ENCODE results near the gene AQP12B.

AQP12B gene

DNA sequence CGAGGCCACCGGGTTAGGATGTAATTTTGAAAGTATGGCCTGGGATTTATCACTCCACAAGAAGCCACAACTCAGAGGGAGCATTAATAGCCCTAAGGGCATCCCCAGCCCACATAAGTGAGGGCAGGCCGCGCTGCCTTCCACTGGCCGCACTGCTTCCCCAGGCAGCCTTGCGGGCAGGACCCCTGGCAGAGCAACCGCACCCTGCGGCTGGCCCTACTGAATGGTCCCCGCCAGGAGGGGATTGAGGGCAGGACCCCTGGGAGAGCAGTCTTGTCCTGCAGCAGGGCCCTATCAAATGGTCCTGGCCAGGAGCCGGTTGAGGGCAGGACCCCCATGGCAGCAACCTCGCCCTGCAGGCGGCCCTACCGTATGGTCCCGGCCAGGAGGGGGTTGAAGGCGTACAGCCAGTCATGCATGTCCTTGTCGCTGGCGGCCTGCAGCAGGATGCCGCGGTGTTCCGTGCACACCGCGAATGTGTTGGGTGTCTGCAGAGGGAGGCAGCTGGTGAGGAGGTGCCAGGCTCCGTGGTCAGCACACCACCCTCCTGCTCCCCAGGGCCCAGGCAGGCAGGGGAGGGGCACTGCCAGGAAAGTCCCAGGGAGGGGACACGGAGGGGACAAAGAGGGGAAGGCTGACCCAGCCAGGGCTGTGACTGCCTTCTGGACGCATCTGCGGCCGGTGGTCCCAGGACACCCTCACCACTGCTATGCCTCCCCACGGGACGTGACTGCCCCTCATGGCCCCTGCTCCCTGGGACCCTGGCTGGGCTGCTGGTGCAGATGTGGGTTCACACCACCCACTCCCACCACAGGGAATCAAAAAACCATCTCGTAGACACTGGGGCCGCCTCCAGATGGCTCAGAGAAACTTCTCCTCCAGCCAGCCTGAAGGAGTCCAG is 35.2 kb upstream of the AQP12B start:
- DNase-seq (ENCODE audit: low spot score) = no peak

DNA sequence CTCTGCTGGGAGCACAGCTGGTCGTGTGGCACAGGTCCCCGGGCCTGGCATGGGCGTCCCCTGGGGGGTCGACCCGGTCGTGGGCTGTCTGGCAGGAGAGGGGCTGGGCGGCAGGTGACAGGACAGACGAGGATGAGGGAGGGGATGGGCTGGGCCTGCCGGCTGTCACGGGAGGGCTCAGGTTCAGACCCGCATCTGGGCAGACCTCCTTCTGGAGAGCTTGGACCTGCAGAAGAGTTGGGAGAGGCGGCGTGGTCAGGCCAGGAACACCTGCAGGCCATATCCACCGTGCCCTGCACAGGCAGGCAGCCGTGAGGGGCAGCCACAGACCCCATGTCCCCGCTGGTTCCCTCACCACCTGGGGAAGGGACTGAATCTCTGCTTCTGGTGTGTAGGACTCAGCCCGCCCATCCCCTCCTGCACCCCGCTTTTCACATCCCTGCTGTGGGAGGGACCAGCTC is 34.5 kb upstream of the AQP12B start:
- no peak for DNase-seq (ENCODE audit: low spot score)

DNA sequence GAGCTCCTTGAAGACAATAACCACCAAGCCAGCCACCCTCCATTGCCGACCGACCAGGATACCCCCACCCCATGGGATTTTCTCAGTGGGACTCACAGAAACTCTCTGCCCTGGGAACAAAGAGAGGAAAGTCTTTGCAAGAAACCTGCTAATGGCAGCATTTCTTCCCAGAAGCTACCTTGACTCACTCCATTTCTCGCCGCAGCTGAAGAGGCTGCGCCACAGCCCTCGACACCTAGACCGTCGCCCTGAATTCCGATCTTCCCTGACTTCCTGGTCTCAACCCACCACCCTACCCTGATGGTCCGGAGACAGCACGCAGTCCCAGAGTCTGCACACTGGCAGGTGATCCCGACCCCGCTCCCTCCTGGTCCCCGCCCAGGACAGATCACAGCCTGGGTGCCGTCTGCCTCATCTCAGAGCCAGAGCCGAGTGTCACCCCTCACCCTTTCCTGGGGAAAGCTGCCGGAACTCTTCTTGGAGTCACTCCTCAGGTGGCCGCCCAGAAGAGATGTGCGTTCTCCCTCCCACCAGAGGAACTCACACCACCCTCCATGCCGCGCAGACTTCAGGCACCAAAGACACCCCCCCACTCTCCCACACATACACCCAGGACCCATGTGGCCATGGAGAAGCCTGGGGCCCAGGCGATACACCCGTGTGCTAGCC is 33.6 kb upstream of the AQP12B start:
- no peak for DNase-seq (ENCODE audit: low spot score)

- no peak for DNase-seq (ENCODE audit: low spot score)
Observed at GRCh38 chr2:240714747-240715725, 32.4 kb upstream of the AQP12B start.

DNA sequence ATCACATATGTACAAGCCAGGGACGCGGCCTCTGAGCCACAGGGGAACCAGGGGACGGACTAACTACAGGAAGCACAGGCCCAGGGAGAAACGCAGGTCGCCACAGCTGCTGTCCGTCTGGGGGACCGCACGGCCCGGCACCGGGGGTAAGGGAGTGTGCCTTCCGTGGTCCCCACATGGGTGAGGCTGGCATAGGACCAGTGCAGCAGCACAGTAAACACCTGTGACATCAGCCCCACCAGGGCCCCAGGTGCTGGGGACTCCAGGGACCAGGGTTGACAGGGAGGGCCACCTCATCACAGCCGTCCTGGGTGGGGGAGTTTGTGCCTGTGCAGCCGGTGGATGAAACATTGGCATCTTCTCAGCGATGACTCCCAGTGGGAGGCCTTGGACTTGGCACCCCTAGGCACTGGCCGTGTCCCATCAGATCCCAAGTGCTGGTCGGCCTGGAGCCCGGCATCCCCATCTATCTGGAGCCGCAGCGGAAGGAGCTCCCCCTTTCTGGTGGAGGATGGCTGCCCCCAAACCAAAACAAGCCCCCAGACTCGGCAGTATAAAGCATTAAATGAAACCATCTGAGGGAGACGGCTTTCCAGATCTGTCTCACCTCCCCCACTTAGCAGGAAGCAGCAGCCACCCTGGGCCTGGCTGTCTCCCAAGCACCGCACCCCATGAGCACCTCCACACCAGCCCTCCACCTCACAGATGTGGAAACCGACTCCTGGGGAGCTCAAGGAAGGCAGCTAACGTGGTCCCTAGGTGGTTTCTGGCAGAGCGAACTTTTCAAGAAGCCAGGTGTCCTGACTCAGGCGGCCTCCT is 31.5 kb upstream of the AQP12B start:
- DNase-seq (ENCODE audit: low spot score) = no peak

GRCh38 chr2:240713071-240713927 is 30.6 kb upstream of the AQP12B start:
- no peak for DNase-seq (ENCODE audit: low spot score)

- DNase-seq (ENCODE audit: low spot score) = no peak
Observed at GRCh38 chr2:240712121-240712520, 29.4 kb upstream of the AQP12B start.

GRCh38 chr2:240711701-240712100 is 29.0 kb upstream of the AQP12B start:
- DNase-seq (ENCODE audit: low spot score) = no peak

- DNase-seq (ENCODE audit: low spot score) = no peak
Observed at GRCh38 chr2:240711296-240711695, 28.6 kb upstream of the AQP12B start.

- DNase-seq (ENCODE audit: low spot score) = no peak
Observed at GRCh38 chr2:240708457-240708856, 25.8 kb upstream of the AQP12B start.

DNA sequence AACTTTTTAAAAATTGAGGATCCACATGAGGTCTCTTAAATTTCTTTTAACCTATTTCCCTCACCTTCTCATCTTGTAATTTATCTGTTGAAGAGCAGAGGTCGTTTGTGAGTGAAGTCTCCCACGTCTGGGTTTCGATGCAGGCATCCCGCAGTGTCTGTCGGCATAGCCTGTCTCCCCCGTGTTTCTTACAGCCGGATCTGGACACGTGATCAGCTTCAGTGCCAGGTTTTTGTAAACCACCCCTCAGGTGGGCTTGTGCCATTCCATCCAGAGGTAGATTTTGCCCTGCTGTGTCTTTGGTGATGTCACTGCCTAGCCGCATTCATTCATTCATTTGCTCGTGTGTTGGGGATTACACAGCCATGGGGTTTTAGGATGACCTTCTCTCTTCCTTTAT is 25.1 kb upstream of the AQP12B start:
- DNase-seq (ENCODE audit: low spot score) = no peak

GRCh38 chr2:240707043-240707756 is 24.5 kb upstream of the AQP12B start:
- no peak for DNase-seq (ENCODE audit: low spot score)

DNA sequence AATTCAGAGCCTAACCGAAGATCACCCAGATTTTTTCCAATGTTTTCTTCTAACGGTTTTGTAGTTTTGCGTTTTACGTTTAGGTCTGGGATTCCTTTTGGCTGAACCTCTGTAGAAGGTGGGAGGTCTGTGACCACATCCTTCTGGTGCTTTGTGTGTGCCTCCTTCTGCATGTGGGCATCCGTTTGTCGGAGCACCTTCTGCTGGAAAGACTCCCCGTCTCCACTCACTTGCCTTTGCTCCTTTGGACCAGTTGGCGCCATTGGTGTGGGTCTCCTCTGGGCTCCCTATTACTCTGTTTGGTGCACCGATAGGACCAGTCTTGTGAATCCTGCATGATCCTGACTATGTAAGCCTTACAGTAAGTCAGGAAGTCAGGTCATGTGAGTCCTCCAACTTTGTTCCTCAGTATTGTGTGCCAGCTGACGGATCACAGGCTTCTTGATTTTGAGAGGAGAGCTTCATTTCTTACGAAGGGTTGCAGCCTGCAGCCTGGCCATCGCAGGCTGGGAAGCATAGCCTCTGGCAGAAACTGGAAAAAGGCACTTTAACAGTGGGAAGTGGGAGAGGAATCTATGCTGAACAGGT is 22.6 kb upstream of the AQP12B start:
- no peak for DNase-seq (ENCODE audit: low spot score)

DNA sequence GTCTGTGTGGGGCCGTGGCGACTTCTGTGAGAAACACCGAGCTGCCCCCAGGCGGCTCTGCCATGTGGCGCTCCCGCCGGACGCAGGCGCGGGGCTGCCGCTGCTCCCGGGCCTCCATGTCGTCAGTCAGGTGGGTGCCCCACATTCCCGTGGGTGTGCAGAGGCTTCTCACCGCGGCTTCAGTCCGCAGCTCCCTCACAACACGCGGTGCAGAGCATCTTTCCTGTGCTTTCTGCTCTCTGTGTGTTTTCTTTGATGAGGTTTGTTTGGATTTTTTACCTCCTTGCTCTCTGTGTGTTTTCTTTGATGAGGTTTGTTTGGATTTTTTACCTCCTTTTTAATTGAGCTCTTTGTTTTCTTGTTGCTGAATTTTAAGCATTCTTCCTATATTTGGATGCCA is 22.0 kb upstream of the AQP12B start:
- DNase-seq (ENCODE audit: low spot score) = no peak

- DNase-seq (ENCODE audit: low spot score) = no peak
Observed at GRCh38 chr2:240703417-240704341, 21.0 kb upstream of the AQP12B start.

GRCh38 chr2:240702640-240703011 is 19.9 kb upstream of the AQP12B start:
- no peak for DNase-seq (ENCODE audit: low spot score)

DNA sequence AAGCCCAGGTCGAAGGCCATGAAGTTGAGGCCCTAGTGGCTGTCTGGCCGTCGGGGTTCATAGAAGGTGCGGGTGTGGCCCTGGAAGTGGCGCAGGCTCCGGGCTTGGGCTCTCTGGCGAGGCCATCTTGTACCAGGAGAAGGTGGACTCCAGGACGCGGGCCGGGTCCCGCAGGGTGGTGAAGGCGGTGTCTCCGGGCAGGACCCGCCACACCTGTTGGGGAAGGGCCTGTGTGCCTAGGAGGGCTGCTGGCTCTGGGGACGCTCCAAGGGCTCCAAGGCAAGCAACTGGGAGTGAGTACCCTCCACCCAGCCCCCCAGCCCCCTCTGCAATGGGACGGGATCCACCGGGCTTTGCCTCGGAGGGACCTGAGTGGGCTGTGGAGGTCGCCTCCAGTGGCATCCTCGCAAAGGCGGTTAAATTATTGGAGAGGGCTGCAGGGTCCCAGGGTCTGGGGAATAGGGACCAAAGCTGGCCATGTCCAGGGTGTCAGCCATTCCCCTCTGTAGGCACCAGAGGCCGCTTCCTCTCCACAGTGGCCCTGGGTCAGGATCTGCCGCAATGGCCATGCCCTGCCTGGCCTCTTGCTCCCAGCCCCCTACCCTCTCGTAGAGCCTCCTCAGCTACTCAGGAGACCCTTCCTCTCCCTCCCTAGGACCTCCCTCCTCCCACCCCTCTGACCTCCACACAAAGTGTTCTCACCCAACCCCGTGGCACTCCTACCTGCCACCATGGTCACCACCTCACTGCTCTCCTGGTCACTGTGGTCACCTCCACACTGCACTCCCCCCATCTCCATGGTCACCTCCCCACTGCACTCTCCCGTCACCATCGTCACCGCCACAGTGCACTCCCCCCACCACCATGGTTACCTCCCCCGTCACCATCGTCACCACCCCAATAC is 19.3 kb upstream of the AQP12B start:
- DNase-seq (ENCODE audit: low spot score) = no peak

All from kidney capillary endothelial cell (primary cell).